Fibroblast of lung (primary cell): ENCODE results near the gene KIAA1671.

Experiments used
- CTCF ChIP-seq, 2 donors: IDR thresholded peaks in 1 of 2; conservative IDR thresholded peaks in 1 of 2; 1 replicate in 1 of 2; 2 replicates in 1 of 2; pipeline ENCODE4 v1.5.1; 2011 to 2012; ENCODE audit warnings: low read length in 2 of 2, control low read depth in 1 of 2, inconsistent platforms in 1 of 2, low read depth in 1 of 2, mild to moderate bottlenecking in 1 of 2
- EZH2 ChIP-seq: IDR thresholded peaks from 2 replicates; pipeline ENCODE4 v1.5.1; 2012; ENCODE audit warnings: low read length, control low read depth, mild to moderate bottlenecking; ENCODE audit errors: missing control alignments

- TF ChIP-seq CTCF (conservative IDR thresholded peaks at IDR 0.05 in 1 of 2, IDR thresholded peaks at IDR 0.05 in 1 of 2; ENCODE audit: low read depth in 1 of 2, low read length in 2 of 2) (no peak), EZH2 (no peak)
These were observed 85.7 kb downstream of the KIAA1671 start for GRCh38 chr22:25038239-25038638.
